ENCODE measurements around the gene TRIL. TPM values are rescaled to one million over a fixed set of nuclear protein-coding genes. Genes with fewer than 3 reads are reported as not detected.

Gene TRIL
- total and polyA plus RNA-seq, 8 donors, result 0.14 to 2.2 (median 0.41) TPM

GRCh38 chr7:28919510-28919909 is 38.6 kb downstream of the TRIL start:
- H3K4me3 ChIP-seq, result no peak overlapping the region
- FAIRE-seq (no peak), DNase-seq (no peak), ATAC-seq (no peak)
- no peaks in the 10 kb centered on the region for H3K27me3 ChIP-seq
- no peaks in the 10 kb centered on the region for H3K9me3 ChIP-seq
- WGBS, 2 donors, result 65 to 72% methylated on average over 9 of the region's 9 CpGs
- intact Hi-C loops (cut with DNase I), result no loop called here
- no peak overlapping the region for H3K27ac ChIP-seq
- H3K36me3 ChIP-seq, result no peaks in the 10 kb centered on the region
- peaks cover 0 to 9% (median 6%) of the 10 kb centered on the region in 3 donors for H3K4me1 ChIP-seq
- no peak for TF ChIP-seq CTCF (IDR thresholded peaks at IDR 0.05)

- no peak for FAIRE-seq
Measured at GRCh38 chr7:28908775-28909174, 49.4 kb downstream of the TRIL start.

GRCh38 chr7:28905464-28905863 is 52.7 kb downstream of the TRIL start:
- Histone ChIP-seq H3K9me3 (no peaks in the 10 kb centered on the region), H3K4me3 (no peak overlapping the region), H3K27me3 (no peaks in the 10 kb centered on the region), H3K27ac (no peak overlapping the region), H3K36me3 (no peaks in the 10 kb centered on the region), H3K4me1 (no peaks in the 10 kb centered on the region)
- FAIRE-seq (no peak), DNase-seq (no peak), ATAC-seq (no peak)
- 91 to 99% methylated on average over 3 of the region's 3 CpGs for WGBS, 2 donors
- no peak for TF ChIP-seq CTCF (IDR thresholded peaks at IDR 0.05)
- intact Hi-C loops (cut with DNase I), result no loop called here

More at GRCh38 chr7:28908775-28909174, 49.4 kb downstream of the TRIL start:
- no peaks in the 10 kb centered on the region for H3K36me3 ChIP-seq
- no peak for TF ChIP-seq CTCF (IDR thresholded peaks at IDR 0.05)
- no peak overlapping the region for H3K27ac ChIP-seq
- DNase-seq (no peak), ATAC-seq (no peak)
- 70 to 80% methylated on average over 5 of the region's 5 CpGs for whole genome bisulfite sequencing, 2 donors
- H3K27me3 ChIP-seq, result no peaks in the 10 kb centered on the region
- intact Hi-C loops (cut with DNase I), result no loop called here
- no peaks in the 10 kb centered on the region for H3K9me3 ChIP-seq
- no peaks in the 10 kb centered on the region for H3K4me1 ChIP-seq
- H3K4me3 ChIP-seq, result no peak overlapping the region

GRCh38 chr7:28904578-28905048 is 53.5 kb downstream of the TRIL start:
- no peak for TF ChIP-seq CTCF (IDR thresholded peaks at IDR 0.05)
- H3K36me3 ChIP-seq, result no peaks in the 10 kb centered on the region
- no peaks in the 10 kb centered on the region for H3K4me1 ChIP-seq
- intact Hi-C loops (cut with DNase I), result no loop called here
- H3K27me3 ChIP-seq, result no peaks in the 10 kb centered on the region
- peak overlapping the region in 2 of 4 donors; percentile 13 to 21 for H3K4me3 ChIP-seq
- H3K9me3 ChIP-seq, result no peaks in the 10 kb centered on the region
- WGBS, 2 donors, result 44 to 48% methylated on average over 10 of the region's 10 CpGs
- no peak for DNase-seq
- no peak for FAIRE-seq
- peak in 1 of 4 donors; percentile 44 for ATAC-seq
- H3K27ac ChIP-seq, result peak overlapping the region in 3 of 4 donors; percentile 30 to 36 (median 32)

GRCh38 chr7:28903730-28904577 is 54.2 kb downstream of the TRIL start:
- peak overlapping the region in 3 of 4 donors; percentile 30 to 36 (median 32) for H3K27ac ChIP-seq
- intact Hi-C loops (cut with DNase I), result no loop called here

More at GRCh38 chr7:28903730-28904577, 54.2 kb downstream of the TRIL start:
- Histone ChIP-seq H3K4me1 (no peaks in the 10 kb centered on the region), H3K36me3 (no peaks in the 10 kb centered on the region), H3K4me3 (peak overlapping the region in 2 of 4 donors; percentile 13 to 21), H3K27me3 (no peaks in the 10 kb centered on the region), H3K9me3 (no peaks in the 10 kb centered on the region)
- FAIRE-seq (peak; percentile 87), ATAC-seq (peak in 2 of 4 donors; percentile 24 to 54), DNase-seq (no peak)
- no peak for TF ChIP-seq CTCF (IDR thresholded peaks at IDR 0.05)
- WGBS, 2 donors, result 57 to 64% methylated on average over 4 of the region's 4 CpGs

All from pancreas (tissue), 10 donors.